Naive B cell (primary cell): ENCODE data around the gene HMGCS2. TPM values are rescaled to one million over a fixed set of nuclear protein-coding genes. Genes with fewer than 3 reads are reported as not detected.

ENCODE experiments used
- ATAC-seq, 2 donors: fragments of 150-1000 bp; cut with Tn5 transposase; 2 replicates each; pipeline ENCODE4 v1.10.0; 2021; ENCODE audit warnings: low read depth in 2 of 2, mild to moderate bottlenecking in 2 of 2, moderate library complexity in 2 of 2
- DNase-seq: peaks from one replicate; pipeline ENCODE4 v3.0.0; 2022
- H3K27ac Mint-ChIP-seq, 6 donors: one replicate each; pipeline ENCODE4 v1.8.0; 2020 to 2022; ENCODE audit warnings: mild to moderate bottlenecking in 6 of 6, mixed read lengths in 6 of 6, moderate library complexity in 5 of 6, inconsistent platforms in 2 of 6
- H3K27me3 Mint-ChIP-seq, 3 donors: one replicate each; pipeline ENCODE4 v1.8.0; 2021 to 2022; ENCODE audit warnings: mixed read lengths in 3 of 3, mild to moderate bottlenecking in 1 of 3
- H3K36me3 Mint-ChIP-seq, 2 donors: one replicate each; pipeline ENCODE4 v1.8.0; 2020 to 2022; ENCODE audit warnings: mixed read lengths in 2 of 2, inconsistent platforms in 1 of 2, mild to moderate bottlenecking in 1 of 2
- H3K4me1 Mint-ChIP-seq, 3 donors: one replicate each; pipeline ENCODE4 v1.8.0; 2020 to 2022; ENCODE audit warnings: mixed read lengths in 3 of 3, inconsistent platforms in 1 of 3, mild to moderate bottlenecking in 1 of 3, moderate library complexity in 1 of 3
- H3K4me3 Mint-ChIP-seq, 8 donors: one replicate each; pipeline ENCODE4 v1.8.0; 2020 to 2022; ENCODE audit warnings: mild to moderate bottlenecking in 8 of 8, mixed read lengths in 8 of 8, moderate library complexity in 8 of 8, inconsistent platforms in 2 of 8
- H3K9me3 Mint-ChIP-seq, 7 donors: one replicate each; pipeline ENCODE4 v1.8.0; 2020 to 2022; ENCODE audit warnings: mixed read lengths in 7 of 7, mild to moderate bottlenecking in 5 of 7, inconsistent platforms in 2 of 7, moderate library complexity in 1 of 7
- polyA plus RNA-seq, 6 donors: library from polyadenylated mRNA; unstranded; fragments of 300-500 nt; fragmentation: Illumina TruSeq; gene quantifications; one replicate each; pipeline ENCODE4 v1.2.3, GENCODE V29; 2021; ENCODE audit warnings: low read depth in 6 of 6

Gene HMGCS2
- not detected for polyA plus RNA-seq

GRCh38 chr1:119768778-119769177 lies at the start of gene HMGCS2:
Gene HMGCS2 (minus strand): TSS chr1:119768905. CDS start chr1:119768844, 61 bp downstream.
- Mint-ChIP-seq H3K36me3 (no peaks in the 10 kb centered on the region), H3K4me1 (no peaks in the 10 kb centered on the region), H3K27ac (peak within 1 kb of the TSS in 1 of 6 donors; percentile 11), H3K27me3 (peaks cover 4 to 13% (median 12%) of the 10 kb centered on the region in 3 donors), H3K9me3 (peaks cover 0 to 1% (median 0%) of the 10 kb centered on the region in 7 donors), H3K4me3 (no peak within 1 kb of the TSS)
- ATAC-seq (no peak), DNase-seq (no peak)

DNA sequence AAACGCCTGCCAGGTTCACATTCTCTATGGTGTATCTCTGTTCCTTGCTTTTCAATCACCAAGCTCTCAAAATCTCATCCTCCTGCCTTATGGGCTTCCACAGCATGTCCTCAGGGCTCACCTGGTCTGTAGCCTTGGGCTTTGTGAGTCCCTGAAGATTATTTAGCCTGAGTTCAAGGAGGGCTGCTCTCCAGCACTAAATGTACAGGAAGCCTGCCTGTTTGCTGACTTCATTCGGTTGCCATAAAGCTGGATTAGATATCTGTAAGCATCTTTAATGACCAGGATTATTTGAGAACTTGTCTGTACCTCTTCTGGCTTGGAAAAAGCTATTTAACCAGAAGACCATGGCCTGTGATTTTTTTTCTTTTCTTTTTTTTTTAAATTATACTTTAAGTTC lies 49.5 kb upstream of the HMGCS2 start:
- Mint-ChIP-seq H3K27ac (no peak overlapping the region), H3K4me1 (no peaks in the 10 kb centered on the region), H3K27me3 (peaks cover 17 to 30% (median 17%) of the 10 kb centered on the region in 3 donors)

GRCh38 chr1:119816407-119816806 lies 47.7 kb upstream of the HMGCS2 start:
- H3K9me3 Mint-ChIP-seq: peaks cover 0 to 10% (median 3%) of the 10 kb centered on the region in 7 donors
- H3K36me3 Mint-ChIP-seq: no peaks in the 10 kb centered on the region
- peaks cover 12 to 23% (median 13%) of the 10 kb centered on the region in 3 donors for H3K27me3 Mint-ChIP-seq
- no peak overlapping the region for H3K4me3 Mint-ChIP-seq
- no peaks in the 10 kb centered on the region for H3K4me1 Mint-ChIP-seq
- no peak for DNase-seq
- no peak for ATAC-seq
- no peak overlapping the region for H3K27ac Mint-ChIP-seq

More for the DNA sequence above, 49.5 kb upstream of the HMGCS2 start:
- H3K9me3 Mint-ChIP-seq: peaks cover 0 to 10% (median 3%) of the 10 kb centered on the region in 7 donors
- H3K4me3 Mint-ChIP-seq: no peak overlapping the region
- ATAC-seq (no peak), DNase-seq (no peak)
- H3K36me3 Mint-ChIP-seq: no peaks in the 10 kb centered on the region

GRCh38 chr1:119815928-119816327 lies 47.2 kb upstream of the HMGCS2 start:
- no peak overlapping the region for H3K4me3 Mint-ChIP-seq
- no peak for DNase-seq
- no peak overlapping the region for H3K27ac Mint-ChIP-seq
- H3K27me3 Mint-ChIP-seq: peaks cover 9 to 18% (median 12%) of the 10 kb centered on the region in 3 donors
- peaks cover 0 to 10% (median 0%) of the 10 kb centered on the region in 7 donors for H3K9me3 Mint-ChIP-seq
- ATAC-seq: no peak
- H3K36me3 Mint-ChIP-seq: no peaks in the 10 kb centered on the region
- no peaks in the 10 kb centered on the region for H3K4me1 Mint-ChIP-seq

GRCh38 chr1:119815361-119815760 lies 46.7 kb upstream of the HMGCS2 start:
- H3K27ac Mint-ChIP-seq: no peak overlapping the region
- H3K27me3 Mint-ChIP-seq: peaks cover 6 to 14% (median 12%) of the 10 kb centered on the region in 3 donors
- H3K9me3 Mint-ChIP-seq: peaks cover 0 to 8% (median 0%) of the 10 kb centered on the region in 7 donors
- H3K4me1 Mint-ChIP-seq: no peaks in the 10 kb centered on the region
- no peak for ATAC-seq
- no peaks in the 10 kb centered on the region for H3K36me3 Mint-ChIP-seq
- H3K4me3 Mint-ChIP-seq: no peak overlapping the region
- no peak for DNase-seq

GRCh38 chr1:119814288-119814687 lies 45.6 kb upstream of the HMGCS2 start:
- Mint-ChIP-seq H3K9me3 (no peaks in the 10 kb centered on the region), H3K27me3 (peaks cover 6 to 14% (median 8%) of the 10 kb centered on the region in 3 donors), H3K4me3 (no peak overlapping the region), H3K27ac (no peak overlapping the region), H3K36me3 (no peaks in the 10 kb centered on the region), H3K4me1 (no peaks in the 10 kb centered on the region)
- DNase-seq (no peak), ATAC-seq (no peak)

GRCh38 chr1:119811985-119812557 lies 43.4 kb upstream of the HMGCS2 start:
- H3K9me3 Mint-ChIP-seq: no peaks in the 10 kb centered on the region
- DNase-seq (no peak), ATAC-seq (no peak)
- no peaks in the 10 kb centered on the region for H3K36me3 Mint-ChIP-seq
- H3K27me3 Mint-ChIP-seq: peaks cover 18 to 26% (median 20%) of the 10 kb centered on the region in 3 donors
- H3K27ac Mint-ChIP-seq: no peak overlapping the region
- H3K4me3 Mint-ChIP-seq: no peak overlapping the region
- no peaks in the 10 kb centered on the region for H3K4me1 Mint-ChIP-seq

GRCh38 chr1:119811387-119811786 lies 42.7 kb upstream of the HMGCS2 start, which contains the start of gene REG4:
Gene REG4 (minus strand): TSS chr1:119811460. CDS start chr1:119808769, 2,691 bp downstream.
- Mint-ChIP-seq H3K9me3 (no peaks in the 10 kb centered on the region), H3K4me1 (no peaks in the 10 kb centered on the region), H3K27ac (no peak within 1 kb of the TSS), H3K27me3 (peaks cover 14 to 31% (median 27%) of the 10 kb centered on the region in 3 donors), H3K36me3 (no peaks in the 10 kb centered on the region), H3K4me3 (no peak within 1 kb of the TSS)
- ATAC-seq: no peak
- DNase-seq: no peak

- Mint-ChIP-seq H3K4me1 (no peaks in the 10 kb centered on the region), H3K9me3 (no peaks in the 10 kb centered on the region), H3K4me3 (no peak overlapping the region), H3K27ac (no peak overlapping the region), H3K36me3 (no peaks in the 10 kb centered on the region), H3K27me3 (peaks cover 6 to 38% (median 34%) of the 10 kb centered on the region in 3 donors)
- DNase-seq (peak; percentile 35), ATAC-seq (peak; percentile 54 to 70)
These were observed 40.4 kb upstream of the HMGCS2 start for GRCh38 chr1:119808972-119809550.

DNA sequence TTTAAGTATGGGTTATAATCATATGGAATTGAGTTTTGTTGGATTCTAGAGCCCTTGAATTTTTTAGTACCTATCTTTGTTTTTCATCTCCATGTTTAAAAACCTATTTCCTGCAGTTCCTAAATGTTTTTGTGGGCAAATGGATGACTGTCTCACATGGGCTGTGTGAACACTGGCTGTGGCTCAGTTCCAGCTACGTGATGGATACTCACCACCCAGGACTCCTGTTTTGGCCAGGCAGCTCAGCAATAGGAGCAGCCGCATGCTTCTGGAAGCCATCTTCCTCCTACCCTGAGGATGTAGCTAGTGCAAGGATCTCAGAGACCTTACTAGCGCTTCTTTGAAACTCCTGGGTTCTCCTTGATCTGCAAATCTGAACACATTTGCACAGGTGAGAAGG lies 39.8 kb upstream of the HMGCS2 start:
- Mint-ChIP-seq H3K4me3 (no peak overlapping the region), H3K9me3 (no peaks in the 10 kb centered on the region), H3K36me3 (no peaks in the 10 kb centered on the region), H3K27ac (no peak overlapping the region), H3K27me3 (peaks cover 9 to 38% (median 34%) of the 10 kb centered on the region in 3 donors), H3K4me1 (no peaks in the 10 kb centered on the region)
- DNase-seq (no peak), ATAC-seq (no peak)

GRCh38 chr1:119806489-119806888 lies 37.8 kb upstream of the HMGCS2 start:
- ATAC-seq (no peak), DNase-seq (no peak)
- Mint-ChIP-seq H3K36me3 (no peaks in the 10 kb centered on the region), H3K4me1 (no peaks in the 10 kb centered on the region), H3K9me3 (no peaks in the 10 kb centered on the region), H3K4me3 (no peak overlapping the region), H3K27ac (no peak overlapping the region), H3K27me3 (peaks cover 11 to 34% (median 34%) of the 10 kb centered on the region in 3 donors)

DNA sequence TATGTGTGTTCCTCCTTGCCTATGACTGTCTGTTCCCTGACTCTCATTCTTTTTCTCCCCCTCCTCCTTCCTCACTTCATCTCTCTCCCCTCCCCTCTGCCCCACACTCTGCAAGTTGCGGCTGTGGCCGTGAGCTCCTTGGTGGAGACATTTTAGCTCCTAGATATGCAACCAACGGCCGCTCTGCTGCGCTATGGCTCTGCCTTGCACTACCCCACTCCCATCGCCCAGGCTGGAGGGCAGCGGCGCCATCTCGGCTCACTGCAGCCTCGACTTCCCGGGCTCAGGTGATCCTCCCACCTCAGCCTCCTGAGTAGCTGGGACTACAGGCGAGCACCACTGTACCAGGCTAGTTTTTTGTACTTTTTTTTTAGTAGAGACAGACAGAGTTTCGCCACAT lies 37.0 kb upstream of the HMGCS2 start:
- Mint-ChIP-seq H3K4me3 (no peak overlapping the region), H3K27ac (no peak overlapping the region), H3K9me3 (no peaks in the 10 kb centered on the region), H3K36me3 (no peaks in the 10 kb centered on the region), H3K4me1 (no peaks in the 10 kb centered on the region), H3K27me3 (peaks cover 11 to 34% (median 34%) of the 10 kb centered on the region in 3 donors)
- ATAC-seq: no peak
- DNase-seq: no peak

DNA sequence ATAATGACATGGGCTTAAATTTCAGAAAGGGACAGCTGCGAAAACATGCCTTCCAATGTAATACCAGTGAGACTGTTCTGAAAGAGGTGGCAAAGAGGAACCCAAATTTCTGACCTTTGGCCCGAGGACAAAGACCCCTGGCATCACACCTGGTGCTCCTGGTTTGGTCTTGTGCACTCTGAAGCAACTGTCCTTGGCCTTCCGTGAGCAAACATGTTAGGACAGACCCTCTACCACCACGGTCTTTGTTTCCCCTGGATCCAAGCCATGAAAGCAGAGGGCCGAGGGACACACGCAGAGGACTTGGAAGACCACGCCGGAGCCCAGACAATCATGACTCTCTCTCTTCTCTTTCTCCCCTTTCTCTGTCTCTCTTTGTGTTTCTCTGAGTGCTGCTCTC lies 36.5 kb upstream of the HMGCS2 start:
- DNase-seq: no peak
- ATAC-seq: no peak
- Mint-ChIP-seq H3K36me3 (no peaks in the 10 kb centered on the region), H3K4me1 (no peaks in the 10 kb centered on the region), H3K27me3 (peaks cover 11 to 34% (median 34%) of the 10 kb centered on the region in 3 donors), H3K27ac (no peak overlapping the region), H3K4me3 (no peak overlapping the region), H3K9me3 (no peaks in the 10 kb centered on the region)

DNA sequence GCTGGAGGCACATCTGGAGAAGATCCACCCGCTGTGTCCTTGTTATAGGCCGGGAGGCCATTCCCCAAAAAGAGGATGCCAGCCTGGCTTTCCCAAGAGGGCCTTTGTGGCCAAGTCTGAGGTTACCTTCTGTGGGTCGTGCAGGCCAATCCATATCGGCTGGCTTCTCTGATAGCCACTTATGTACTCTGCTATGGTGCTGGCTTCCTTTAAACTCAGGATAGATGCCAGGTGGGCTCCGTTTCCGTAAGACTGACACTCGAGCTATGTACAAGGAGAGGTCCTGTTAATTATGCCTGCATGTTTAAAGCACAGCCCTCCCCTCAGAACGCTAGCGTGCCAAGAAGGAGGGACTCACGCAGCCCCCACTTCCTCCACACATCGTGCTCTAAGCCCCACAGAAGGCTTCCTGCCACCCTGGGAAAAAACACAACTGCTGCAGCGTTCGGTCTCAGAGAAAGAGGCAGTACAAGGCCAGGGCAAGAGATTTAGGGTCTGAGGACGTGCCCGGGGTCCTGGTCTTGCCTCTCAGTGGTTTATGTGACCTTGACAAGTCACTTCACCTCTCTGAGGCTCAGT lies 31.0 kb upstream of the HMGCS2 start:
- Mint-ChIP-seq H3K36me3 (no peaks in the 10 kb centered on the region), H3K9me3 (no peaks in the 10 kb centered on the region), H3K4me3 (no peak overlapping the region), H3K4me1 (no peaks in the 10 kb centered on the region), H3K27ac (no peak overlapping the region), H3K27me3 (peaks cover 0 to 5% (median 0%) of the 10 kb centered on the region in 3 donors)
- ATAC-seq (no peak), DNase-seq (no peak)
